Esophagus muscularis mucosa (tissue), 4 donors: Measurements from ENCODE around the gene GPC5. TPM values are rescaled to one million over a fixed set of nuclear protein-coding genes. Genes with fewer than 3 reads are reported as not detected.

Experiments used
- DNase-seq: peaks from one replicate; pipeline ENCODE4 v3.0.0-alpha.2; 2017; ENCODE audit errors: extremely low spot score
- H3K27ac ChIP-seq, 4 donors: fragments of 200-600 bp; sonication (generic); replicated peaks in 1 of 4; 1 replicate in 3 of 4; 2 replicates in 1 of 4; pipeline ENCODE4 v1.5.1; 2016 to 2019; ENCODE audit warnings: mild to moderate bottlenecking in 1 of 4
- H3K27me3 ChIP-seq, 4 donors: fragments of 200-600 bp; sonication (generic); one replicate each; pipeline versions ENCODE4 v1.5.1 to v1.6.0; 2016 to 2019
- H3K36me3 ChIP-seq, 4 donors: fragments of 200-600 bp; sonication (generic); one replicate each; pipeline ENCODE4 v1.5.1; 2016 to 2019
- H3K4me1 ChIP-seq, 4 donors: fragments of 200-600 bp; sonication (generic); one replicate each; pipeline ENCODE4 v1.5.1; 2016 to 2019
- H3K4me3 ChIP-seq, 4 donors: fragments of 200-600 bp; sonication (generic); 1 replicate in 2 of 4; 2 replicates in 2 of 4; pipeline ENCODE4 v1.5.1; 2016 to 2019; ENCODE audit warnings: mild to moderate bottlenecking in 4 of 4, moderate library complexity in 1 of 4
- H3K9me3 ChIP-seq, 4 donors: fragments of 200-600 bp; sonication (generic); 1 replicate in 3 of 4; 2 replicates in 1 of 4; pipeline ENCODE4 v1.5.1; 2016 to 2019
- CTCF ChIP-seq, 3 experiments: fragments of 200-600 bp in 2 of 3; fragments of 450-650 bp in 1 of 3; sonication (generic) in 2 of 3; IDR thresholded peaks; one replicate each; pipeline ENCODE4 v1.5.1; 2017 to 2019; ENCODE audit warnings: antibody characterized with exemption in 3 of 3, mild to moderate bottlenecking in 2 of 3, moderate library complexity in 1 of 3
- EP300 ChIP-seq: sonication (generic); formaldehyde crosslinking; IDR thresholded peaks from one replicate; pipeline ENCODE4 v1.6.1; 2017; ENCODE audit warnings: antibody characterized with exemption
- POLR2A ChIP-seq: fragments of 450-650 bp; IDR thresholded peaks from one replicate; pipeline ENCODE4 v1.6.1; 2017; ENCODE audit warnings: antibody characterized with exemption, moderate library complexity, mild to moderate bottlenecking, low read depth
- POLR2AphosphoS5 ChIP-seq, 2 donors: sonication (generic); formaldehyde crosslinking; IDR thresholded peaks; one replicate each; pipeline ENCODE4 v1.6.1; 2017; ENCODE audit warnings: antibody characterized with exemption in 2 of 2
- WGBS: methylation state at CpG from one replicate; pipeline ENCODE4 v1.1.5; 2018; 5-methylcytosine and 5-hydroxymethylcytosine counted together
- intact Hi-C: fragments of 100-400 bp; cut with DNase I; formaldehyde crosslinking; loops from one replicate; pipeline ENCODE4 v1.15.1; 2023
- total RNA-seq, 4 donors: library from RNA; depleted of rRNA; stranded (reverse); fragments of >200 nt; gene quantifications; one replicate each; pipeline versions ENCODE4 v1.1.0 to v1.2.1, GENCODE V29; 2016

The GPC5 gene
- total RNA-seq, 4 donors from 2014 or later = 0.13 to 0.42 (median 0.33) TPM; not detected in 1

- no peak overlapping the region for H3K4me3 ChIP-seq
- TF ChIP-seq POLR2AphosphoS5 (IDR thresholded peaks at IDR 0.05) (no peak), EP300 (no peak), POLR2A (no peak), CTCF (IDR thresholded peaks at IDR 0.05) (no peak)
- H3K27me3 ChIP-seq = no peaks in the 10 kb centered on the region
- intact Hi-C loops = no loop called here
- DNase-seq = no peak
- no peak overlapping the region for H3K27ac ChIP-seq
- no peaks in the 10 kb centered on the region for H3K4me1 ChIP-seq
- no peaks in the 10 kb centered on the region for H3K36me3 ChIP-seq
- WGBS = 80% methylated on average over 2 of the region's 2 CpGs
- no peaks in the 10 kb centered on the region for H3K9me3 ChIP-seq
Observed at GRCh38 chr13:92436924-92437323, 1038.5 kb downstream of the GPC5 start.

- TF ChIP-seq POLR2A (no peak), POLR2AphosphoS5 (IDR thresholded peaks at IDR 0.05) (no peak), EP300 (no peak), CTCF (IDR thresholded peaks at IDR 0.05) (no peak)
- DNase-seq = no peak
- 68% methylated on average over 1 of the region's 1 CpG for WGBS
- no peaks in the 10 kb centered on the region for H3K9me3 ChIP-seq
- H3K4me1 ChIP-seq = no peaks in the 10 kb centered on the region
- H3K36me3 ChIP-seq = no peaks in the 10 kb centered on the region
- no peak overlapping the region for H3K27ac ChIP-seq
- intact Hi-C loops = no loop called here
- H3K4me3 ChIP-seq = no peak overlapping the region
- H3K27me3 ChIP-seq = no peaks in the 10 kb centered on the region
Observed at GRCh38 chr13:92444244-92444643, 1045.8 kb downstream of the GPC5 start.

GRCh38 chr13:92451060-92451459, 1052.6 kb downstream of the GPC5 start:
- Histone ChIP-seq H3K27me3 (no peaks in the 10 kb centered on the region), H3K27ac (no peak overlapping the region), H3K4me3 (no peak overlapping the region), H3K4me1 (no peaks in the 10 kb centered on the region), H3K9me3 (no peaks in the 10 kb centered on the region), H3K36me3 (no peaks in the 10 kb centered on the region)
- DNase-seq = no peak
- no peak for TF ChIP-seq POLR2AphosphoS5 (IDR thresholded peaks at IDR 0.05)
- TF ChIP-seq CTCF (IDR thresholded peaks at IDR 0.05) = no peak
- no peak for TF ChIP-seq POLR2A
- TF ChIP-seq EP300 = no peak
- intact Hi-C loops = no loop called here
- 73% methylated on average over 1 of the region's 1 CpG for WGBS

DNA sequence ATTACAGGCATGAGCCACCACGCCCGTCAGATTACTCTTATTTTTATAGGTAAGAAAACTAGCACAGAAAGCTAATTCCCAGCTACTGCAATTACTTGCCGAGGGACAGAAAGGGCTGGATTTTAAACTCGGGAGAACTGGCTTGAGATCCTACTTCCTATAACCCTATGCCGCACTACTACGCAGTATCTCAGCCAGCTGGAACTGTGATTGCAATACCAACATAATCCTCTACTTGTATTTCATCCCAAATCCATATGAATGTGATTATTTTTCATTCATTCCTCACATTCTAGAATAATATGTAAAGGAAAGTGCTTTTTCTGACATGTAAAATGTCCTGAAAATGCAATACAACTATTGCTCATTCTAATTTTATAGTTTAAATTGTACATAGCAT, 1054.4 kb downstream of the GPC5 start:
- Histone ChIP-seq H3K9me3 (no peaks in the 10 kb centered on the region), H3K27ac (no peak overlapping the region), H3K4me1 (no peaks in the 10 kb centered on the region), H3K36me3 (no peaks in the 10 kb centered on the region), H3K4me3 (no peak overlapping the region), H3K27me3 (no peaks in the 10 kb centered on the region)
- intact Hi-C loops = no loop called here
- 93% methylated on average over 6 of the region's 6 CpGs for WGBS
- no peak for DNase-seq
- TF ChIP-seq POLR2AphosphoS5 (IDR thresholded peaks at IDR 0.05) = no peak
- no peak for TF ChIP-seq EP300
- TF ChIP-seq POLR2A = no peak
- TF ChIP-seq CTCF (IDR thresholded peaks at IDR 0.05) = no peak

- no peak for TF ChIP-seq POLR2AphosphoS5 (IDR thresholded peaks at IDR 0.05)
- TF ChIP-seq POLR2A = no peak
- TF ChIP-seq EP300 = no peak
- TF ChIP-seq CTCF (IDR thresholded peaks at IDR 0.05) = no peak
- Histone ChIP-seq H3K36me3 (no peaks in the 10 kb centered on the region), H3K4me1 (no peaks in the 10 kb centered on the region), H3K9me3 (no peaks in the 10 kb centered on the region), H3K4me3 (no peak overlapping the region), H3K27ac (no peak overlapping the region), H3K27me3 (no peaks in the 10 kb centered on the region)
- intact Hi-C loops = no loop called here
- no peak for DNase-seq
- WGBS = 64% methylated on average over 4 of the region's 4 CpGs
Observed at GRCh38 chr13:92459306-92459705, 1060.9 kb downstream of the GPC5 start.
